Stimulated activated CD4-positive, alpha-beta T cell treated with anti-CD3 and anti-CD28 coated beads, Interleukin-12 subunit alpha, Interleukin-12 subunit beta, amount 100 ng/mL, for 24 hours (primary cell): ENCODE measurements around the gene OR2J1.
A peak's percentile ranks its signal among the peaks of the same experiment; 100 is the strongest.
"Not testable (repeated sequence)": the region's sequence is repeated elsewhere in the genome, so short reads cannot be mapped to it uniquely, and the experiment has no call there.

ENCODE experiments used
- DNase-seq, 2 experiments: peaks; one replicate each; pipeline ENCODE4 v3.0.0-alpha.2; 2020; ENCODE audit warnings: low read depth in 2 of 2

The OR2J1 gene

DNA sequence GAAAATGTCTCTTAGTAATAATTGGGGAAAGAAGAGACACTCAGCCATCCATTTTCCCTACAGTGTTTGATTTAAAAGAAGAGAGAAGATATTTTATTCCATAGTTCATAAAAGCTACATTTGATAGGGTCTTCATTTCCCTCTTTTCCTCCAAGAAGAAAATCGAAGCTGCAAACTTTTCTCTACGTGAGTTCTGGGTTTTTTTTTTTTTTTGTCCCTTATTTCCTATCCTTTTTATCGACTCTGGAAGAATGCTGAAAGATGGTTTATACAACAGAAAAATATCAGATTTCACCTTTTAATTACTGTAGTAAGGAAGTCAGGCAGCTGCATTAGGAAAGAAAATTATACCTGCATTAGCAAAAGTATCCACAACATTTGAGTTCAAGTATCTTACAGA, at the start of gene OR2J1:
Gene OR2J1 (plus strand): TSS at position 301 of the 400 bp plus-strand sequence. CDS start 1,453 bp downstream, outside the sequence.
- no peak for DNase-seq

DNA sequence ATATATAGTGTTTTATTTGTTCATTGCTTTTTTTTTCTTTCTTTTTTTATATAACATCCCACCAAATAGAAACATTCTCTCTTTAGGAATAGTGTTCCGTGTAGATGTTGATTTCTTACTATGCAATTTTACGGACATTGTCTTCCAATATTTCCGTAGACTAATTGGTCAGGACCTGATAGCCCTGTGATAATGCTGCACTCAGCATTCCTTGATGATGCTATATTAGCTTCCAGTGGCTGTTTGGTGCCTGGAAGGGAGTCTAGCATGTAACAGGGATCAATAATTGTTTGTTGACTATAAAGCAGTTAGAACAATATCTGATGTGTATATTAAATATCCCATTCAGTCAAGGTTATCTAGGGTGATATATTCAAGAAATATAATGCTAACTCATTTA, 47.6 kb upstream of the OR2J1 start:
- DNase-seq = no peak

DNA sequence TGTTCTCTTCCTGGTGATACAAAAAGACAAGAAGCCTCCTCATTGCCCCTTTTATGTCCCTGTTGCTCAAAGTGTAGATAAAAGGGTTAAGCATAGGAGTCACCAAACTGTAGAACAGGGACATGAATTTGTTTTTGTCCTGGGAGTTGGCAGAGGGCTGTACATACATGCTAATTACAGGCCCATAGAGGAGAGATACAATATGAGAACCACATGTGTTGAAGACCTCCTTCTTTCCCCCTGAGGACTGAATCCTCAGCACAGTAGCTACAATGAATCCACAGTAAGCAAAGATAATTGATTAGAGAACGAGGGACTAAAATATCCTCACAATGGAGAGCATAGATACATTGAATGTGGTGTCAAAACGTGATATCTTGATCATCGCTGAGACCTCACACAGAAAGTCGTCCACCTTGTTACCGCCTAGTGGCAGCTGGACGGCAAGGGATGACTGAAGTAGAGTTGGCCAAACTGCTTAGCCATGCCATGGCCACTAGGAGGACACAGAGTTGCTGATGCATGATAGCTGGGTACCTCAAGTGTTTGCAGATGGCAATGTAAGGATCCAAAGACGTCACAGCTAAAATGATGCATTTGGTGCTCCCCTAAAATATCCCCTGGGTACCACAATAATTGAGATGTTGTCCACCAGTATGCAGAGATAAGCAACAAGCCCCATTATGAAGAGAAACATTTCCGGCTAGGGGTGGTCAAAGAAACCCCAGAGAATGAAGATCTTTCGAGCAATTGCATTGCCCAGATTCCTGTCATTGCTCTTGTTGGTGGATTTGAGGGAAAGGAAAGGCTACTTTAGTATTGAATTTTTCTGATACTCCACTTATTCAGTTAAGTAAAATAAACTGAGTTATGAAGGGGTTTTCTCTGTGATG, 27.2 kb upstream of the OR2J1 start:
- DNase-seq = peak in 1 of 2 experiments; percentile 0

DNA sequence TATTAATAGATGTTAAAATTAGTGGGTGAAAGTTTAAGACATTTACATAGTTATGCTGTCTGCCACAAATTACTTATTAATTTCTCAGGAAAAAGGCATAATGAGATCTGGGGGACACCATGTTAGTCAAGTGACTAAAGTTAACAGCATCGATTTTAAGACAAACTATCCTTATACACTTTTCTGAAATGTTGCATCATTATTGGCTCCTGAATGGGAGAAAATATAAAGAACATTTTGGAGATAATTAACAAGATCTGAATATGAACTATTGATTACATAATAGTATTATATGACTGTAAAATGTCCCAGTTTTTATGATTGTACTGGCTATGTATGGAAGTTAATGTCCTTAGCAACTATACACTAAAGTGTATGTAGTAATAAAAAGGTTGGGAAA, 20.1 kb upstream of the OR2J1 start:
- no peak for DNase-seq

DNA sequence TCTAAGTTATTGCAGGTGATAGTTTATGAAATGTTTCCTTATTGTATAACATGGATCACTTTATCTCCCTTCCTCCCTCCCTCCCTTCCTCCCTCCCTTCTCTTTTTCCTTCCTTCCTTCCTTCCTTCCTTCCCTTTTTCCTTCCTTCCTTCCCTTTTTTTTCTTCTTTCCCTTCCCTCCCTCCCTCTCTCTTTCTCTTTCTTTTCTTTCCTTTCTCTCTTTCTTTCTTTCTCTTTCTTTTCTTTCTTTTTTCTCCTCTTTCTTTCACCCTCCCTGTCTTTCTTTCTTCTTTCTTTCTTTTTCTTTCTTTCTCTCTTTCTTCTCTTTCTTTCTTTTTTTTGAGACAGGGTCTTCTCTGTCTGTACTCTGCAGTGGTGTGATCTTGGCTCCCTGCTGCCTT, 18.0 kb upstream of the OR2J1 start:
- no peak for DNase-seq

DNA sequence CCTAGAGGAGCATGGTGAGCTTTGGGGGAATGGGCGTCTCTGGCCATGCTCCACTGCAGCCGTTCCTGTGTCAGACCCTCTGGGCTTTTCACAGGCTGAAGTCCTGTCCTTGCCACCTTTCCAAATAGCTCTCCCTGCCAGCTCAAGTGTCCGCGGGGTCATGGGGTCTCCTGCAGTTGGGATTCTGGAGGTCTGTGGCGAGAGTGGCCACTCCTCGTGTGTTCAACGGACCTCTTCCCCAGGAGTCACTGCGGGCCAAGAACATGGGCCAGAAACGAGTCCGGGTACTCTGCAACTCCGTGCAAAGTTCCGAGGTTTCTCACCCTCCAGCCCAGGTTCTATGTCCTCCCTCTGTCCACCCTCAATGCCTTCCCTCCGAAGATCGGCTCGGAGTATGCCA, 16.8 kb upstream of the OR2J1 start:
- DNase-seq = no peak

DNA sequence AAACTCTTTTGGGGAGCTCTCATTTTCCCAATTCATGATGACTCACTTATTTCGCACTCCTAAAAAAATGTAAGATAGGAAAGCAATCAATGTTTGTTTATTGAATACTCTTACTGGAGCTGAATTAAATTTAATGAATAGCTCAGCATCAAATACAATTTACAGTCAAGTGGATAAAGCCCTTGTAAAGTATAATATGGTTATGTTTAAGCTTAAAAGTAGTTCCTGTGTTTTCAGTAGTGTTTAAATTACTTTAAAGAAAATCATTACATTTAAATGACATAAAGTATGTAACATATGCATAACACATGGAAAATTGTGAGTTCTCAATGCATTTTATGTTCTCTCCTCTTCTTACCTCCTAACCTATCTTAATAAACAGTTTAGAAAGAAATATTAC, 12.1 kb upstream of the OR2J1 start, which contains the start of gene OR2B3:
Gene OR2B3 (minus strand): TSS at position 101 of the 400 bp plus-strand sequence. CDS start 65 bp downstream, at position 36.
- DNase-seq = no peak

DNA sequence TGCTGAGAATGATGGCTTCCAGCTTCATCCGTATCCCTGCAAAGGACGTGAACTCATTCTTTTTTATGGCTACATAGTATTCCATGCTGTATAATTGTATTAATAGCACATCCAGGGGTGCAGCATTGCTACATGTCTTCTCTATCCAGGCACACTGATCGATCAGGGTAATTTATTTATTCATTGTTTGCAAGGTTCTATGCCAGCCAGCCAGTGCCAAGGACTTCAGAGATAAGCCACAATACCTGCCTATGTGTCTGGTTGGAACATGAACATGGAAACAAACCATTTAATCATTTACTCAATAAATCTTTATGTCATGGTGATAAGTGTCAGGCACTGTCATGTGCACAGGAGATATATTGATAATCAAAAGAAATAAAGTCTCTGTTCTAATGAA, 6.3 kb upstream of the OR2J1 start:
- no peak for DNase-seq

DNA sequence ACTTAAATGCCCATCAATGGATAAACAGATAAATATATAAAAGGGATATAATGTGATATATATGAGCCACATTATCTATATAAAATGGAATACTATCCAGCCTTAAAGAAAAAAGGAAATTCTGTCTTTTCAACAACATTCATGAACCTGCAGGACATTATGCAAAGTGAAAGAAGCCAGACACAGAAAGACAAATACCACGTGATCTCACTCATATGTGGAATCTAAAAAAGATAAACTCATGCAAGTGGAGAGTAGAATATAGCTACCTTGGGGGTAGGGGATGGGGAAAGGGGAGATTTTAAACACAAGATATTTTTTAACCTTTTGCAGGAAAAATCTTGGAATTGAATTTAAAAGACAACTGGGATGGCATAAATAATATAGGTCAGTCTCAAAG, 1.5 kb upstream of the OR2J1 start:
- DNase-seq = no peak

DNA sequence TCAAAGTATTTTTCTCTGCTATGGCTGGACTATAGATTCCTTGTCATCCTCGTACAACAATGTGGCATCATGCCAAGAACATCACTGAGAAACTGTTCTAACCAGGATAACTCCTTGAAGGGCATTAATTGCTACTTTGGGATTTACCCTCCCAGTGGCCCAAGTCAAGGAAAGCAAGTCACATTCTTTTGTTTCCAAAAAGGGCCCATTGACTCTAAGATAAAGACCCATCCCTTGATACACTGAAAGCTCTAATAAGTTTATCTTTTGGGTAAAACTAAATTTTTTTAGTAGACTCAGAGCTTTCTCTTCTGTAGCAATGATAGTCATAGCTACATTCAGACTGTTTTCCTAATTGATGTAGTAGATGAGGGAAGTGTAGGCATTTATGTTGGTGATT, 8.5 kb downstream of the OR2J1 start, which contains the start of gene OR2J3:
Gene OR2J3 (plus strand): TSS at position 301 of the 400 bp plus-strand sequence. CDS start 3,833 bp downstream, outside the sequence.
- DNase-seq = no peak

DNA sequence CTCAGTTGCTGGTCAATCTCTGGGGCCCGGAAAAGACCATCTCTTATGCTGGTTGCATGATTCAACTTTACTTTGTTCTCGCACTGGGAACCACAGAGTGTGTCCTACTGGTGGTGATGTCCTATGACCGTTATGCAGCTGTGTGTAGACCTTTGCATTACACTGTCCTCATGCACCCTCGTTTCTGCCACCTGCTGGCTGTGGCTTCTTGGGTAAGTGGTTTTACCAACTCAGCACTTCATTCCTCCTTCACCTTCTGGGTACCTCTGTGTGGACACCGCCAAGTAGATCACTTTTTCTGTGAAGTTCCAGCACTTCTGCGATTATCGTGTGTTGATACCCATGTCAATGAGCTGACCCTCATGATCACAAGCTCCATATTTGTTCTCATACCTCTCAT, 12.8 kb downstream of the OR2J1 start:
- DNase-seq = no peak

DNA sequence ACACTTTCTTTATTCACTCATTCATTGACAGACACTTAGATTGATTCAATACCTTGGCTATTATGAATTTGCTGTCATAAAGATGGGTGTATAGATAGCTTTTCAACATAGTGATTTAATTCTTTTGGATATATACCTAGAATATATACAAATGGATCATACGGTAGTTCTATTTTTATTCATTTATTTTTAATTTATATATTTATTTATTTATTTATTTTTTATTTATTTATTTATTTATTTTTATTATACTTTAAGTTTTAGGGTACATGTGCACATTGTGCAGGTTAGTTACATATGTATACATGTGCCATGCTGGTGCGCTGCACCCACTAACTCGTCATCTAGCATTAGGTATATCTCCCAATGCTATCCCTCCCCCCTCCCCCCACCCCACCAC, 15.7 kb downstream of the OR2J1 start:
- not testable (repeated sequence) for DNase-seq

DNA sequence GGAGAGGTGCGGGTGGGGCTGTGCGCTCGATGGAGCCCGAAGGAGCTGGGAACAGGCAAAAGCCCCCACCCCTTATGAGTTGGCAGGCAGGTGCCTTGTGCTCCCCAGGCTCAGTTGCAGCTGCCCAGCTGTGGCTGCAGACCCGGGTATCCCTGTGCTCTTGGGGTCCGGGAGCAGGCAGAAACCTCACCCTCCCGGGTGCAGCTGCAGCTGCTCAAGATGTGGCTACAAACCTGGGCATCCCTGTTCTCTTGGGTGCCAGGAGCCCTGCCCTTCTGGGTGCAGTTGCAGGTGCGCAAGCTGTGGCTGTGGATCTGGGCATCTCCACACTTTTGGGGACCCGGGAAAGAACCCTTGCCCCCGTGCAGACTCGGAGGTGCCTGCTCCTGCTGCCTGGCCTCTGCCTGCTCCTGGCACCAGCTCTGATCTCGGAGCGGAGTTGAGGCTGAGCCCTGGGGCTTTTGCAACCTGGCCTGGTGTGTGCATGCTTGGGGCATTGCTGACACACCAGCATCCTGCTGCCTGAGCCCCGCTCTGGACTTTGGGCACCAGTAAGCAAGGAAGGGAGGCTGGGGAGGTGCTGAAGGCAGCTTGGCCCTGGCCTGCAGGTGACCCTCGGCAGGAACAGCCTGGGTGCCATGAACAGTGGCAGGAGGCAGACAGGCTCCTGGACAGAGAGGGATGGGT, 30.2 kb downstream of the OR2J1 start:
- DNase-seq = no peak

DNA sequence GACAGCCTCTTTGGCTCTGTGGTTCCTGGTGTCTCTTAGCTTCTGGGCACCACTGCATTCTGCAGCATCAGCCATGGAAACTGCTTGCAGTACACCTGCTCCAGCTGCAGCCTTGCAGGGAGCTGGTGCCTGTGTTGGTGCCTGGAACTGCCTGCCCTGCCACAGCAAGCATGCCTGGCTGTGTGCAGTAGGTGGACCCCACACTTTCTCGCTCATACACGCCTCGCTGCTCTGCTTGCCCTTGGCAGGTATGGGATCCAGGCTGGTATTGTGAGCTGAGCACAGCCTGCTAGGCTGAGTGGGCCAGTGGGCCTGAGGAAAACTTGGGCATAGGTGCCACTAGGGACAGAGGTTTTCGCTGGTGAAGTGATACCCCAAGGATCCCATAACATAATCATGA, 31.4 kb downstream of the OR2J1 start:
- DNase-seq = no peak

DNA sequence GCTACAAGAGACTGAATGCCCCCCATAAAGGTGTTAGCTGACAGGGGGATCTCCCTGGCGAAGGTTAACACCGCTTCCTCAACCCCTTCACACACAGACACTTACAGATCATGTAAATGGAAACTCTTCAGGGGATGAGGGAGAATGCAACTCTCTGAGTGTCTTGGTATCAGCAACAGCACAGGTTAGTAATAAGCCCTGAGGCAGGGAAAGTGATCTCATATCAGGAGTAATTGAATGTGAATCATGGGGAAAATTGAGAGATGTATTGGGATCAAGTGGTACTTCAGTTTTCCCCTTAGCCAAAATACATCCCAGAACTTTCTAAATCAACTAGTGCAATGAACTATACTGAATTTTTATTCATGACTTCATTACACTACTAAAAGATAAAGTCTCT, 32.4 kb downstream of the OR2J1 start:
- DNase-seq = no peak

DNA sequence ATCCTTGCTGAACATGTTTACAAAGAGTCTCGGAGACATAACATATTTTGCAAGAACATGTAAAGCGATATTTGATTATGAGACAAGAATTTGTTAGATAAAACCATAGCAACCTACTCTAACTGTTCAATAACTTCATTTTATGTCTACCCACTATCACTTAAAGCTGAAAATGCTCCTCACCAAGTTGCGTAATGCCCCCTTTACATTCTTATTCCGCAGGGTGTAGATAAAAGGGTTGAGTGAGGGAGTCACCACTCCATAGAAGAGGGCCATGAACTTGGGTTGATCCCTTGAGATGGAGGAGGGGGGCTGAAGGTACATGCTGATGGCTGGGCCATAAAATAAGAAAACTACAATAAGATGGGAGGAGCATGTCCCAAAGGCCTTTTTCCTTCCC, 38.4 kb downstream of the OR2J1 start:
- DNase-seq = no peak

DNA sequence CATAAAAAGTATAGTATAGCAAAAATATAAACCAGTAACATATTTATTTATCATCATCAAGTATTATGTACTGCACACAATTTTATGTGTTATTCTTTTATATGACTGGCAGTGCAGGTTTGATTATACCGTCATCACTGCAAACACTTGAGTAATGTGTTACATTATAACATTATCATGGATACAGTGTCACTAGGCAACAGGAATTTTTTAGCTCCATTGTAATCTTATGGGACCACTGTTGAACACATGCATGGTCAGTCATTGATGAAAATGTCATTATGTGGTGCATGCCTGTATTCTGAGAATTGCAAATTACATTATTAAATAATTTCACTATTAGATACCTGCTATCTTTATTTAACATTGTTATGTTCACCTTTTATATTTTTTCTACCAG, 42.3 kb downstream of the OR2J1 start:
- no peak for DNase-seq

DNA sequence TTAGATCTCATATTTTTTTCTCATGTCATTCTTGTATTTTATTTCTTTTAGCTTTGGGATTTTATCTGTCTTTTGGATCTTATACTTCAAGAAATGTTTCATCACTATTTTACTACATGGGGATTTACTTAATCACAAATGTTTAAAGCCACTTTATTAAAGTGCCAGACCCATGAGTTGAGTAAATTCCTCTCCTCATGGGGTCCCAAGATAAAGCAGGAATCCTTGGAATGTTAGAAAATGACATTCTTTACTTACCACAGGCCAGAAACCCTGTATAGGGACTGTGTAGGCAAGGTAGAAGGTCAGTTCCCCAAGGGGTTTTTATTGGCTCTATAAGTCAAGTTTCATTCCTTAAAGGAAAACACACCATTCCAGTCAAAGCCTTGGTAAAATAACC, 43.0 kb downstream of the OR2J1 start:
- no peak for DNase-seq

DNA sequence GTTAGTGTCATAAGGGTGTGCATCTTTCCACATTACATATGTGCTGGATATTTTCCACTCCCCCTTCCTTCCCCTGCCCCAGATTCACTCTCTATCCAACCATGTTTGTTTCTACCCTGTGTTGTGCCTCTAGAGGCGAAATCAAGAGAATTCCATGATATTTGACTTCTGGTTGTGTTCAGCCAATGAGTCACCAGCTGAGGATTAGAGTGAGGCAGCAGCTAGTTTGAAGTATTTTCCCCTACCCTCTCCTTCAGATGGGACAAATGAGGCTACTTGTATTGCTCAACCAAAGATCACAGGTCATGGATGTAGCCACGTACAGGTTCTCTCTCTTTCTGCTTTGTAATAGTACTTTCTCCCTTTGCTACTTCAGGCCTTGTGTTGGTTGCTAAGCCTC, 46.9 kb downstream of the OR2J1 start:
- no peak for DNase-seq

DNA sequence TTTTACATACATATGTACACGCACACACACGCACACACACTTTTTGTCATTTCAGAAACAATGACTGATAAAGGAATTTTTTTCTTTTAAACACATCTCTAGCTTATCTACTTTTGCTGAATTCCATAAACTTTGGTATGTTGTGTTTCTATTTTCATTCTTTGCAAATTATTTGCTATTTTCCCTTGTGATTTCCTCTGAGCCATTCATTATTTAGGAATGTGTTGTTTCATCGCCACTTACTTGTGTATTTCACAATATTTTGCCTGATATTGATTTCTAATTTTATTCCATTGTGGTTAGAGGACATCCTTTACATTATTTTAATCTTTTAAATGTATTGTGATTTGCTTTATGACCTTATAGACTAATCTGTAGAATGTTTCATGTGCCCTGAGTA, 47.8 kb downstream of the OR2J1 start:
- DNase-seq = no peak

DNA sequence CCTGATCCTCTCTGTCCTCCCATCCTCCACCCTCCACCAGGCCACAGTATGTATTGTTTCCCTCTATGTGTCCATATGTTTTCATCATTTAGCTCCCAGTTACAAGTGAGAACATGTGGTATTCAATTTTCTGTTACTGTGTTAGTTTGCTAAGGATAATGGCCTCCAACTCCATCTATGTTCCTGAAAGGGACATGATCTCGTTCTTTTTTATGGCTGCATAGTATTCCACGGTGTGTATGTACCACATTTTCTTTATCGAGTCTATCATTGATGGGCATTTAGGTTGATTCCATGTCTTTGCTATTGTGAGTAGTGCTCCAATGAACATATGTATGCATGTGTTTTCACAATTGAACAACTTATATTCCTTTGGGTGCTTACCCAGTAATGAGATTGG, 50.2 kb downstream of the OR2J1 start:
- not testable (repeated sequence) for DNase-seq
